ENCODE measurements around the gene THBS4.

DNA sequence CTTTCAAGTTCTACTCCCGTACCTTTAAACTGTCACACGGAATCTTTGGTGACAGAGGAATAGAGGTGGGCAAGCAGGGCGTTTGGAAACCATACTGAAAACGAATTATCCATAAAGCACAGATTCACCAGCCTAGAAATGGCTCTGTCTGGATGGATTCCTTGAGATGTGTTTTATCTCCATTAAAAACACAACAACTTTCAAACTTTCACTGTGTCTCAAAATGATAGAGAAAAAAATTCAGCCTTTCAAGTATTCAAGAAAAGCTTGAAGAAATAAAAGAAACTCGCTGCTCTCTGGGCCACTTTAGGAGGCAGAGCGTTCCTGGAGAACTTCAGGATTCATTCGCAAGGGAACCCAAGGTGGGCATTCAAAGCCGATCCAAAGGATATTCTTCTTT, 589 bp upstream of the THBS4 start:
- TF ChIP-seq FOXK1 (CRISPR knock-in tag; IDR thresholded peaks at IDR 0.05) (no peak), KAT7 (CRISPR knock-in tag; IDR thresholded peaks at IDR 0.05; ENCODE audit: borderline replicate concordance) (no peak), NR2C2 (CRISPR knock-in tag; IDR thresholded peaks at IDR 0.05) (no peak), NFYB (CRISPR knock-in tag; conservative IDR thresholded peaks at IDR 0.05; ENCODE audit: low read depth) (no peak), ETV6 (CRISPR knock-in tag; IDR thresholded peaks at IDR 0.05) (no peak), NR3C1 (CRISPR knock-in tag; conservative IDR thresholded peaks at IDR 0.05; ENCODE audit: low read depth) (no peak), TEAD1 (CRISPR knock-in tag; IDR thresholded peaks at IDR 0.05) (no peak)
- TF ChIP-seq, protein P1, sequence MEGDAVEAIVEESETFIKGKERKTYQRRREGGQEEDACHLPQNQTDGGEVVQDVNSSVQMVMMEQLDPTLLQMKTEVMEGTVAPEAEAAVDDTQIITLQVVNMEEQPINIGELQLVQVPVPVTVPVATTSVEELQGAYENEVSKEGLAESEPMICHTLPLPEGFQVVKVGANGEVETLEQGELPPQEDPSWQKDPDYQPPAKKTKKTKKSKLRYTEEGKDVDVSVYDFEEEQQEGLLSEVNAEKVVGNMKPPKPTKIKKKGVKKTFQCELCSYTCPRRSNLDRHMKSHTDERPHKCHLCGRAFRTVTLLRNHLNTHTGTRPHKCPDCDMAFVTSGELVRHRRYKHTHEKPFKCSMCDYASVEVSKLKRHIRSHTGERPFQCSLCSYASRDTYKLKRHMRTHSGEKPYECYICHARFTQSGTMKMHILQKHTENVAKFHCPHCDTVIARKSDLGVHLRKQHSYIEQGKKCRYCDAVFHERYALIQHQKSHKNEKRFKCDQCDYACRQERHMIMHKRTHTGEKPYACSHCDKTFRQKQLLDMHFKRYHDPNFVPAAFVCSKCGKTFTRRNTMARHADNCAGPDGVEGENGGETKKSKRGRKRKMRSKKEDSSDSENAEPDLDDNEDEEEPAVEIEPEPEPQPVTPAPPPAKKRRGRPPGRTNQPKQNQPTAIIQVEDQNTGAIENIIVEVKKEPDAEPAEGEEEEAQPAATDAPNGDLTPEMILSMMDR (IDR thresholded peaks at IDR 0.05): no peak
- TF ChIP-seq, protein P2, sequence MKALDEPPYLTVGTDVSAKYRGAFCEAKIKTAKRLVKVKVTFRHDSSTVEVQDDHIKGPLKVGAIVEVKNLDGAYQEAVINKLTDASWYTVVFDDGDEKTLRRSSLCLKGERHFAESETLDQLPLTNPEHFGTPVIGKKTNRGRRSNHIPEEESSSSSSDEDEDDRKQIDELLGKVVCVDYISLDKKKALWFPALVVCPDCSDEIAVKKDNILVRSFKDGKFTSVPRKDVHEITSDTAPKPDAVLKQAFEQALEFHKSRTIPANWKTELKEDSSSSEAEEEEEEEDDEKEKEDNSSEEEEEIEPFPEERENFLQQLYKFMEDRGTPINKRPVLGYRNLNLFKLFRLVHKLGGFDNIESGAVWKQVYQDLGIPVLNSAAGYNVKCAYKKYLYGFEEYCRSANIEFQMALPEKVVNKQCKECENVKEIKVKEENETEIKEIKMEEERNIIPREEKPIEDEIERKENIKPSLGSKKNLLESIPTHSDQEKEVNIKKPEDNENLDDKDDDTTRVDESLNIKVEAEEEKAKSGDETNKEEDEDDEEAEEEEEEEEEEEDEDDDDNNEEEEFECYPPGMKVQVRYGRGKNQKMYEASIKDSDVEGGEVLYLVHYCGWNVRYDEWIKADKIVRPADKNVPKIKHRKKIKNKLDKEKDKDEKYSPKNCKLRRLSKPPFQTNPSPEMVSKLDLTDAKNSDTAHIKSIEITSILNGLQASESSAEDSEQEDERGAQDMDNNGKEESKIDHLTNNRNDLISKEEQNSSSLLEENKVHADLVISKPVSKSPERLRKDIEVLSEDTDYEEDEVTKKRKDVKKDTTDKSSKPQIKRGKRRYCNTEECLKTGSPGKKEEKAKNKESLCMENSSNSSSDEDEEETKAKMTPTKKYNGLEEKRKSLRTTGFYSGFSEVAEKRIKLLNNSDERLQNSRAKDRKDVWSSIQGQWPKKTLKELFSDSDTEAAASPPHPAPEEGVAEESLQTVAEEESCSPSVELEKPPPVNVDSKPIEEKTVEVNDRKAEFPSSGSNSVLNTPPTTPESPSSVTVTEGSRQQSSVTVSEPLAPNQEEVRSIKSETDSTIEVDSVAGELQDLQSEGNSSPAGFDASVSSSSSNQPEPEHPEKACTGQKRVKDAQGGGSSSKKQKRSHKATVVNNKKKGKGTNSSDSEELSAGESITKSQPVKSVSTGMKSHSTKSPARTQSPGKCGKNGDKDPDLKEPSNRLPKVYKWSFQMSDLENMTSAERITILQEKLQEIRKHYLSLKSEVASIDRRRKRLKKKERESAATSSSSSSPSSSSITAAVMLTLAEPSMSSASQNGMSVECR (CRISPR knock-in tag; IDR thresholded peaks at IDR 0.05; ENCODE audit: borderline replicate concordance): no peak
- TF ChIP-seq, protein P3, sequence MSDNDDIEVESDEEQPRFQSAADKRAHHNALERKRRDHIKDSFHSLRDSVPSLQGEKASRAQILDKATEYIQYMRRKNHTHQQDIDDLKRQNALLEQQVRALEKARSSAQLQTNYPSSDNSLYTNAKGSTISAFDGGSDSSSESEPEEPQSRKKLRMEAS (CRISPR knock-in tag; IDR thresholded peaks at IDR 0.05): no peak
- TF ChIP-seq, protein P4, sequence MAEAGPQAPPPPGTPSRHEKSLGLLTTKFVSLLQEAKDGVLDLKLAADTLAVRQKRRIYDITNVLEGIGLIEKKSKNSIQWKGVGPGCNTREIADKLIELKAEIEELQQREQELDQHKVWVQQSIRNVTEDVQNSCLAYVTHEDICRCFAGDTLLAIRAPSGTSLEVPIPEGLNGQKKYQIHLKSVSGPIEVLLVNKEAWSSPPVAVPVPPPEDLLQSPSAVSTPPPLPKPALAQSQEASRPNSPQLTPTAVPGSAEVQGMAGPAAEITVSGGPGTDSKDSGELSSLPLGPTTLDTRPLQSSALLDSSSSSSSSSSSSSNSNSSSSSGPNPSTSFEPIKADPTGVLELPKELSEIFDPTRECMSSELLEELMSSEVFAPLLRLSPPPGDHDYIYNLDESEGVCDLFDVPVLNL (CRISPR knock-in tag; IDR thresholded peaks at IDR 0.05; ENCODE audit: borderline replicate concordance, low read depth): no peak
- TF ChIP-seq, protein P5, sequence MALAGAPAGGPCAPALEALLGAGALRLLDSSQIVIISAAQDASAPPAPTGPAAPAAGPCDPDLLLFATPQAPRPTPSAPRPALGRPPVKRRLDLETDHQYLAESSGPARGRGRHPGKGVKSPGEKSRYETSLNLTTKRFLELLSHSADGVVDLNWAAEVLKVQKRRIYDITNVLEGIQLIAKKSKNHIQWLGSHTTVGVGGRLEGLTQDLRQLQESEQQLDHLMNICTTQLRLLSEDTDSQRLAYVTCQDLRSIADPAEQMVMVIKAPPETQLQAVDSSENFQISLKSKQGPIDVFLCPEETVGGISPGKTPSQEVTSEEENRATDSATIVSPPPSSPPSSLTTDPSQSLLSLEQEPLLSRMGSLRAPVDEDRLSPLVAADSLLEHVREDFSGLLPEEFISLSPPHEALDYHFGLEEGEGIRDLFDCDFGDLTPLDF (CRISPR knock-in tag; IDR thresholded peaks at IDR 0.05): no peak
- TF ChIP-seq, protein P6, sequence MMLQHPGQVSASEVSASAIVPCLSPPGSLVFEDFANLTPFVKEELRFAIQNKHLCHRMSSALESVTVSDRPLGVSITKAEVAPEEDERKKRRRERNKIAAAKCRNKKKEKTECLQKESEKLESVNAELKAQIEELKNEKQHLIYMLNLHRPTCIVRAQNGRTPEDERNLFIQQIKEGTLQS (CRISPR knock-in tag; conservative IDR thresholded peaks at IDR 0.05): no peak
- TF ChIP-seq, protein P7, sequence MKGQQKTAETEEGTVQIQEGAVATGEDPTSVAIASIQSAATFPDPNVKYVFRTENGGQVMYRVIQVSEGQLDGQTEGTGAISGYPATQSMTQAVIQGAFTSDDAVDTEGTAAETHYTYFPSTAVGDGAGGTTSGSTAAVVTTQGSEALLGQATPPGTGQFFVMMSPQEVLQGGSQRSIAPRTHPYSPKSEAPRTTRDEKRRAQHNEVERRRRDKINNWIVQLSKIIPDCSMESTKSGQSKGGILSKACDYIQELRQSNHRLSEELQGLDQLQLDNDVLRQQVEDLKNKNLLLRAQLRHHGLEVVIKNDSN (CRISPR knock-in tag; IDR thresholded peaks at IDR 0.05): no peak
